Central memory CD4-positive, alpha-beta T cell (primary cell): ENCODE results near the gene PCLAF.
"Not testable (repeated sequence)": the region's sequence is repeated elsewhere in the genome, so short reads cannot be mapped to it uniquely, and the experiment has no call there.

Experiments used
- DNase-seq: peaks from one replicate; pipeline ENCODE4 v3.0.0; 2022
- total RNA-seq, 3 experiments: gene quantifications; one replicate each; lab custom pipeline; 2026; lab: John Stamatoyannopoulos, UW

PCLAF gene, protein sequence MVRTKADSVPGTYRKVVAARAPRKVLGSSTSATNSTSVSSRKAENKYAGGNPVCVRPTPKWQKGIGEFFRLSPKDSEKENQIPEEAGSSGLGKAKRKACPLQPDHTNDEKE
- 0.54 to 1.9 (median 1.7) reads per million in 3 experiments for total RNA-seq

DNA sequence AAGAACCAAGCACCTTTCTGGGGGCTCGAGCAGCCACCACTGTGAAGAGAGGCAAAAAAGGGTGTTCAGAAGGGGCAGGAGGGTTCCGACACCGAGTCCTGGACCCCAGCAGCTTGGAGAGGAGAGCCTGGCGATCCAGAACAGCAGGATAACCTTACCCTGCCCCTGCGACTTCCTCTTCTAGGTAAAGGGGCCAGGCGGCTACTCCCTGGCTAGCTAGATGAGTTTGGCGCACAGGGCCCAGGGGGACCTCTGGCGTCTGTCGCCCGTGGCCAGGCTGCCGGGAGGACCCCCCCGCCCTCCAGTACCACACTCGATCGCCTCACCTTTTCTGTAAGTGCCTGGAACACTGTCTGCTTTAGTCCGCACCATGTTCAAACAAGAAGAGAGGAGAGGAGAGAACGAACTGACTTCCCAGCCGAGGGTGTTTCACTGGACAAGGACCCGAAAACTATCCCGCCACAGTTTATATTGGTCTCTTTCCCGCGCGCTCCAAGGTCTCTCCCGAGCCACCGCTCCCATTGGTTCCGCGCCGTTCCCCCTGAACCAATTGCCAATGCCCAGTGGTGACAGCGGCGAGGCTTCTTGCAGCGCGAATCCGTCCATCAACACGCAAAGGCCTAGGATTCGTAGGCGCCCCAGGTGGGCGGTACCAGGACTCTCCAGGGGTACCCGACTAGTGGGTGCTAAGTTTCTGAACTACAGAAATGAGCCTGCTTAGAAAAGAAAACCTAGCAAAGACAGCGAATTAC, at the start of gene PCLAF:
TSS of gene PCLAF (minus strand) at position 442 of the 752 bp plus-strand sequence. CDS start at position 372, 70 bp downstream.
- DNase-seq = peak; percentile 86

DNA sequence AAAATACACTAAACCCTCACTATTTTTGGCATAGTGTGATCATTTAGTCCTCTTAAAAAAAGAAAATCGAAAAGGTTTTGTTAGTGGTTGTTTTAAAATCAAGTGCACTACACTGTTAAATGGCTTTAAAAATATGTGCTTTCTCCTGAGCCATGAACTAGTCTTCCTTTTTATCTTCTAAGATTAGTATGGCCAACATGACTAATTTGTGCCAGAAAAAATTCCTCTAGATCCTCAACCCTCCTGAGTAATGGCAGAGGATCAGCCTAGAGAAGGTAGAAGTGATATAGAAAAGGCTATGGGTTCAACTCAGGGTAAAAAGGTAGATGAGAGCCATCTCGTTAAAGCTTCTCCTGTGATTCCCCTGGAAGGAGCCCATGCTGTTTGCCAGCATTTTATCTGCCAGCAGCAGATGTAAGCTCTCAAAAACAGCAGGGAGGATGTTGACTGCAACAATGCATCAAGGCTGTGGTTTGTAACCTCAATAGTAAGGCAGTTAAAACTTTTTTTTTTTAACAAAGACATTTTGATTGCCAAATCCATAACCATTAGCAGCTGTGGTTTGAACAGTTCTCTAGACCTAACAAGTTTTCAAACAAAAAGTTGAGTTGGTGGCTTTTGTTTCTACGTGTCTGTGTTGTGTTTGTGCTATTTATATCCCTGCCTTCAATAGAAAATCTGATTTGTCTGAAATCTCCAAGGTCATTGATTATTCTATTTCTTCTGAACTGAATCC, 48.9 kb upstream of the PCLAF start:
- peak; percentile 78 for DNase-seq

DNA sequence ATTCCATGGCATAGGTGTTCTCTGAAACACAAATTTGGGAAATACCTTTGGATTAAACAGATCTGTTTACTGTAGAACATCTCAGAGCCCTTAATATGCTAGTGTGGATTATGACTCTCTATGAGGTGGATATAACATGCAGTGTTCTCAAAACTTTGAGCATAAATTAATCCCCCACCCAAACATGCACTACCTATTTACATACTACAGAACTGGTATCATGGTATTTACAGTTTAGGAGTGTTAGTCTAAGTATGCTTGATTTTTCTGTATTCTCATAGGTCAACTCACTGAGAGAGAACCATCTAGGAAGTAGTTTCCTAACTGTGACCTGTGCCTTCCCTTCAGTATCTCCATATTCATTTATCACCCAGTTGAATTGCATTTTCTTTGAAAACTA, 48.2 kb upstream of the PCLAF start:
- DNase-seq = no peak

DNA sequence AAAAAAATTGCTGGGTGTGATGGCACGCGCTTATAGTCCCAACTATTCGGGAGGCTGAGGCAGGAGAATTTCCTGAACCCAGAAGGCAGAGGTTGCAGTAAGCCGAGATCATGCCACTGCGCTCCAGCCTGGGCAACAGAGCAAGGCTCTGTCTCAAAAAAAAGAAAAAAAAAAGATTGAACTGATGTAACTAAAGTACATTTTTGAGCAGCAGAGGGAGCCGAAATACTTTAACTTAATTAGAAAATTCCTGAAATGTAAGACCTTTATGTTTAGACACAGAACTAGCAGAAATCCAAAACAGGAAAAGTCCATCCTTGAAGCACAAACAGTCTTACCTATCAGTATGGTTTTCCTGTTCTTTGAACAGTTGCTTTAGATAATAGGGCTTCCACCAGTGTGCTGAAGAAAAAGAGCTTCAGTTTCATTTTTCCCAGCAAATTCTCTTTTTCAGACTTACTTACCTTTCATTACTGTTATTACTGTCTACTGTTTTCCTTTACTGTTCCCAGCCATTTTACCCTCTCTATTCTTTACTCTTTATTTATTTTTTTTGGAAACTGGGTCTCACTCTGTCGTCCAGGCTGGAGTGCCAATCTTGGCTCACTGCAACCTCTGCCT, 45.7 kb upstream of the PCLAF start:
- no peak for DNase-seq

DNA sequence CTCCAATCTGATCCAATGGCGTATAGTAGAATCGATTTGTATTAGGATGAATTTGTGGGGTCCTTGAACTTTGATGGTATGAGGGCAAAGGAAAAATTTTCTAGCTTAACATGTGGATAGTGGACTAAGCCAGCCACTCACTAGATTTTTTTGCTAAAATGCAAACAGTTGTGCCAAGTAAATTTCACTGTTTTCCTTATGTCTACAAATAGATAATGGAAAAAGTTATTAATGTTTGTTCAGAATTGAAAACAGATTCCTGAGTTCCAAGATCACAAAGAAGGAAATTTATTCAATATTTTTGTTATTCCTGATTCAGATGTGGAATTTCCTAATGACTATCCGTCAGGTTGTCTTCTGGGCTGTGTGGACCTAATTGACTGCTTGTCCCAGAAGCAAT, 44.0 kb upstream of the PCLAF start:
- no peak for DNase-seq

DNA sequence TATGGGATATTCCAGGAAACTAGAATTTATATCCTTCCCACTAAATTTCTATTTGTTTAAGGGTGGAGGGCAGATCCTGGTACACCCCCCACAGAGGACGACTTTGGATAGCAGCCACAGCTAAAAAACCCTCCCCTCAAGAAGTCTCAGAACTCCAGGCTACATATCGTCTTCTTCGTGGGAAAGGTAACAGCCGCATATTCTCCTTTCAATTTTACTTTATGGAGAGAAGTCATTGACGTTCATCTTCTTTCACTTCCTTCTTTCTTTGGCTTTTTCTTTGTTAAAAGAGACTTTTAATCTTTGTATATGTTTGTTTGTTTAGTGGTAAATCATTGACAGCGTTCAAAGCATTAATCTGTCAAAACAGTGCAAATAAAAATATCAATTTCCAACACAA, 42.7 kb upstream of the PCLAF start:
- no peak for DNase-seq

DNA sequence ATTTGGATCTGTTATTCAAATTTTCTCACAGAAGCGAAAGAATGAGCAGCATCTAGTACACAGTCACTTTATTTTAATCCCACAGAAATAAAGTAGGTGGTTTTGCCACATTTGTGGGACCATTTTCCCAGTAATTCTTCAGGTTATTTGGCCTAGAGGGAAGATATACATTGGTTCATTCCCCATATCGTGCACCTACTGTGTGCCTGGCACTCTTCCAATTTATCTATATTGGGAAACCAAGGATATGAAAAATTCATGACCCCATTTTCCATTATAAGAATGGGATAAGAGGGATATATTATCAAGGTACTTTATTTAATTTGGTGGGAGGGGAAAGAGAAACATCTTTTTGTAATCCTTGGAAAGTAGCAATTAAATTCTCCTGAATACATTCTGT, 41.5 kb upstream of the PCLAF start:
- DNase-seq = no peak

DNA sequence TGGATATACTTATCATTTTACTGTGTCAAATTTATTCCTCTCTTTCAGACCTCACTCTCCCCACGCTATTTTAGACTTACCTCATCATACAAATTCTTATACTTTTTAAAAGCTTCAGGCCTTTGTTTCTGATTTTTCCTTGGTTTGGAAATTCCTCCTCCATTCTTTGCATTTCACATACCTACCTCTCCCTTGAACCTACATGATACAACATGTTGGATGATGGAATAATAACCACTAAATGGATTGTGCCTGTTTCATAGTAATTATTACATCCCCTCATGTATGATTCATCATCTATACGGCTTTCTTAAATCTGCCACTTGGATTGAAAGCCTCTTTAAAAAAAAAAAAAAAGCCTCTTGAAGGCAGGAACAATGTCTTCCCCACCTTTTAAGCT, 31.0 kb upstream of the PCLAF start:
- DNase-seq = no peak

DNA sequence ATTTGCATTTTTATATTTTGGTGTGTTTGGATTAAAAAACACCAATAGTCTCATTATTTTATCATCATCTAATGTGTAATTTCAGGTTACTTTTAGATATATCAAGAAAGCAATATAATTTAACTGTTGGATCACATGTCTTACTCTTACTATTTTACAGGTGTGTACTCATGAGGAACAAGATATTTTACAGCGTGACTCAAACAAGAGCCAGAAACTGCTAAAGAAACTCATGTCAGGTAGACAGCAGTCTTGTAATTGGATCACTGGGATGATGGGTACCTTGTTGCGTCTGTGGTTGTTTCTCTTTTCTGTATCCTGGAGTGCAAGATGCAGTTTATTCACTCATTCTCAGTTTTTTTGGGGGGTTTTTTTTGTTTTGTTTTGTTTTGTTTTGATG, 19.3 kb upstream of the PCLAF start:
- DNase-seq = no peak

DNA sequence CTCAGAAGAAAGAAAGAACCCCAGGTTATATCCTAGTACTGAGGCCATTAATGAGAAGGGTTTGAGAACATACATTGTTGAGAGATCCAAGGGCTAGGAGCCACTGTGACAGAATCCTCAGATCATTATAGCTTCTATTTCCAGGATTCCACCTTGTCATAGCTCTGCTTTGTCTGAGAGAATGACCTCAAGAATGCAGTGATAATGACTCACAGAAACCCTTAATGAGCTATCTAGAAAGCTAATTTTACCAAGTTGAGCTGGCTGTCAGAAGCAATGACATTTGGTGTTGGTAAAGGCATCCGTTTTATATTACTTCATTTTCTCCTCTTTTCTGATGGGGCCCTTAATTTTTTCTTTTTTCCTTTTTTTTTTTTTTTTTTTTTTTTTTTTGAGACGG, 17.3 kb upstream of the PCLAF start:
- DNase-seq = no peak

DNA sequence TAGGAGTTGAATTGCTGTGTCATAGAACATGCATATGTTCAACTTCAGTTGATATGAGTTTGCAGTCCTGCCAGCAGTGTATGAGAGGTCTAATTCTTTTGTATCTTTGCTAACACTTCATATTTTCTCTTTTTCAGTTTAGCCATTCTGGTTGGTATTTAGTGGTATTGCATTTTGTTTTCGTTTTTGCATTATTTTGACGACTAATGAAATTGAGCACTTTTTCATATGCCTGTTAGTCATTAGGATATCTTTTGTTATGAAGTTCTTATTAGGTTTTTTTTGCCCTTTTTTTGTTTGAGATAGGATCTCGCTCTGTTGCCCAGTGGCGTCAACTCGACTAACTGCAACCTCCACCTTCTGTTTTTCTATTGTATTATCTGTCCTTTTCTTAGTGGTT, 15.5 kb upstream of the PCLAF start:
- no peak for DNase-seq

DNA sequence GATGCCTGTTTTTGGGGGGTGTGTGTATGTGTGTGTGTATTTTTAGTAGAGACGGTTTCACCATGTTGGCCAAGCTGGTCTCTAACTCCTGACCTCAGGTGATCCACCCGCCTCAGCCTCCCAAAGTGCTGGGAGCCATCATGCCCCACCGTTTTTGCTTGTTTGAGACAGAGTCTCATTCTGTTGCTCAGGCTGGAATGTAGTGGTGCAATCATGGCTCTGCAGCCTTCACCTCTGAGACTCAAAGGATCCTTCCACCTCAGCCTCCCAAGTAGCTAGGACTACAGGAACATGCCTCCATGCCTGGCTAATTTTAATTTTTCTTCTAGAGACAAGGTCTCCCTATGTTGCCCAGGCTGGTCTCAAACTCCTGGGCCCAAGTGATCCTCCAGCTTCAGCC, 11.2 kb upstream of the PCLAF start:
- DNase-seq = not testable (repeated sequence)

DNA sequence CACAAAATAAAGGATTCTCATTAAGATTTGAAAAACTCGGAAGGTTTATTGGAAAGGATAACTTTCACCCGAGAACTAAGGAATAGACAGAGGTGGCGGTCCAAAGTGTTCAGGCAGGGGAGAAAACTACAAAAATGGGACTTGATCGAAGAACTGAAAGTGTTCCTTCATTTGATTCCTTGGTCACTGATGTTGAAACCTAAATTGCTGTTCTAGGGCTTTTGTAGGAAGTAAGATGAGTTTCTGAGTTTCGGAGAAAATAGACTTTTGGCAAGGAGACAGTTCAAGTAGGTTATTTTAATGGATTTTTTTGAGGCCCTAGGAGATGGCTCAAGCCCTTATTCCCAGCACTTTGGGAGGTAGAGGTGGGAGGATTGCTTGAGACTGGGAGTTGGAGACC, 7.8 kb upstream of the PCLAF start:
- no peak for DNase-seq

DNA sequence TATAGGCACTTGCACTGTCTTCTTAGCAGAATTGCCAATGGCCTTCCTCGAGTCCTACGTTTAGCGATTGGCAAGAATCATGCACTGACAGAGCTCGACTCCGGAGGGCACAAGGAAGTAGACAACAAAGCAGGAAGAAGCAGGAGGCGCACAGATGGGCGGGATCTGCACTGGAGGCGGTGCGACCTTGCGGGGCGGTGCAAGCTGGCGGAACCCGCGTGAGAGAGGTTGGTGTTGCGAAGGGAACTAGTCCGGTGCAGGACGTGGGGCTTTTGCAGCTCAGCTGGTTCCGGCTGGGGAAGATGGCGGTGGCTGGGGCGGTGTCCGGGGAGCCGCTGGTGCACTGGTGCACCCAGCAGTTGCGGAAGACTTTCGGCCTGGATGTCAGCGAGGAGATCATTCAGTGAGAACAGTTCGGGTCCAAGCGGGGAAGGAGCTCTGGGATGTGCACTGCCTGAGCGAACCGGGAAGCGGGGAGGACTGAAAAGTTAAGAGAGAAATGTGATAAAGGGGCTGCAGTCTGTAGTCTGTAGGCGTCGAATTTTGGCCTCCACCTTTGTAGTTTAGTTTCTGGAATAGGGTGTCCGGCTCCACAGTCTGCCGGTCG, 6.4 kb upstream of the PCLAF start, which contains the start of gene TRIP4:
TSS of gene TRIP4 (plus strand) at position 275 of the 607 bp plus-strand sequence. CDS start at position 303, 28 bp downstream.
- DNase-seq = peak; percentile 96

DNA sequence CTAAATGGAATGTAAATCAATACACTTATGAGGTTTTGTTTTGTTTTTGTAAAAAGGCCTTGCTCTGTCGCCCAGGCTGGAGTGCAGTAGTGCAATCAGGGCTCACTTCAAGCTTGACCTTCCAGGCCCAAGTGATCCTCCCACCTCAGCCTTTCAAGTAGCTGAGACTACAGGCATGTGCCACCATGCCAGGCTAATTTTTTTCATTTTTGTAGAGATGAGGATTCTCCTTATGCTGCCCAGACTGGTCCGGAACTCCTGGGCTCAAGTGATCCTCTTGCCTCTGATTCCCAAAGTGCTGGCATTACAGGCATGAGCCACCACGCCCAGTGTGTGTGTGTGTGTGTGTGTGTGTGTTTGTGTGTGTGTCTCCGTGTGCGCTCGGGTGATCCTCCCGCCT, 5.0 kb upstream of the PCLAF start:
- DNase-seq = no peak

DNA sequence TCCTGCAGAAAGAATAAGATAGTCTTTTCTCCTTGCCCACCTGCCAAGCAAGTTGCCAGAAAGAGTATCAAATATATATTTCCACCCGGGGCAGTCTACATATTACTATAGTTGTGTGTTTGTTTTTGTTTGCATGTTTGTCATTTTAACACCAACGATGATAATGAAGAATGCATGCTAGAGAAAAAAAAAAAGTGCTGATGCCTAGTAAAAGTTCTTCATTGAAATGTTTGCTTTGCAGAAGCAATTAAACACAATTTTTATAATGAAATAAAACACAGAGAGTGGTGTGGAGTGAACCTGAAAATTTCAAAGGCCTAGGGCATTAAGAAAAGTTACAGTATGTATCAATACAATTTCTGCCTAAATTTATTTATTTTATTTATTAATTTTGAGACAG, 2.5 kb upstream of the PCLAF start:
- no peak for DNase-seq

DNA sequence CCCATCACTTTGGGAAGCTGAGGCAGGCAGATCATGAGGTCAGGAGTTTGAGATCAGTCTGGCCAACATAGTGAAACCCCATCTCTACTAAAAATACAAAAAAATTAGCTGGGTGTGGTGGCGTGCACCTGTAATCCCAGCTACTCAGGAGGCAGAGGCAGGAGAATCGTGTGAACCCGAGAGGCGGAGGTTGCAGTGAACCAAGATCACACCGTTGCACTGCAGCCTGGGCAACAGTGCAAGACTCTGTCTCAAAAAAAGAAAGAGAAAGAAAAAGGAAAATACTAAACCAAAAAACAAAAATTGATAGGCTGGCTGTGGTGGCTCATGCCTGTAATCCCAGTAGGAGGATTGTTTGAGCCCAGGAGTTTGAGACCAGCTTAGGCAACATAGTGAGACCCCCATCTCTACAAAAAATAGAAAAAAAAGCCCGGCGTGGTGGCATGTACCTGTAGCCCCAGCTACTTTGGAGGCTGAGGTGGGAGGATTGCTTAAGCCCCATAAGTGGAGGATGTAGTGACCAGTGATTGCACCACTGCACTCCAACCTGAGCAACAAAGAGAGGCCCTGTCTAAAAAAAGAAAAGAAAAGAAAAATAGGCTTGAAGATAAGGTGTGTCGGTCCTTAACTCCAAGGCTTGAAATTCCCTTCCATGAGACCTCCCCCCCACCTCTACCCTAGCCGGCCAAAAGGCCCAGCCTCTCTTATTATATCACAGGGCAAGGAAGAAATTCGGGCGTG, 941 bp downstream of the PCLAF start:
- DNase-seq = not testable (repeated sequence)

DNA sequence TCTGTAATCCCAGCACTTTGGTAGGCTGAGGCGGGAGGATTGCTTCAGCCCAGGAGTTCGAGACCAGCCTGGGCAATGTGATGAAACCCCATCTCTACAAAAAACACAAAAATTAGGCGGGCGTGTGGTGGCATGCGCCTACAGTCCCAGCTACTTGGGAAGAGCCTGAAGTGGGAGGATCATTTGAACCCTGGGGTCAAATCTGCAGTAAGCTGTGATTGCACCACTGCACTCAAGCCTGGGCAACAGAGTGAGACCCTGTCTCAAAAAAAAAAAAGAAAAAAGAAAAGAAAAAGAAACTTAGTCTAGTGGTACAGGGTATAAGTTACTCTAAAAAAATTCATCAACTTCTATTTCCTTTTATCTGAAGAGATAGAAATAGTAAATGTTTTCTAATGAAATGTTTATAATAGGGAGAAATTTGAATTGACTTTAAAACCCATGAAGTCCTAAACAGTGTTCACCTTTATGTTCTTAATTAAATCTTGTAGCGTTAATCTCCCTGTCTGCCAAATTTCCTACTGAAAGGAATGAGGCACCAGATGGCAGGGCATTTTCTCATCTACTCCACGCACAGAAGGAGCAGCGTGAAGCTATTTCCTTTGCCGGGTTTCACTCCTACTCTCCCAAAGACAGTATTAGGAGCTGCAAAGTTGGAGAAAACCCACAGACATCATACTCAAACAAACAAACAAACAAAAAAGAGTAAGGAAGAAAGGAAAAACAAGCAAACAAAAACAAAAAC, 1.9 kb downstream of the PCLAF start:
- no peak for DNase-seq

DNA sequence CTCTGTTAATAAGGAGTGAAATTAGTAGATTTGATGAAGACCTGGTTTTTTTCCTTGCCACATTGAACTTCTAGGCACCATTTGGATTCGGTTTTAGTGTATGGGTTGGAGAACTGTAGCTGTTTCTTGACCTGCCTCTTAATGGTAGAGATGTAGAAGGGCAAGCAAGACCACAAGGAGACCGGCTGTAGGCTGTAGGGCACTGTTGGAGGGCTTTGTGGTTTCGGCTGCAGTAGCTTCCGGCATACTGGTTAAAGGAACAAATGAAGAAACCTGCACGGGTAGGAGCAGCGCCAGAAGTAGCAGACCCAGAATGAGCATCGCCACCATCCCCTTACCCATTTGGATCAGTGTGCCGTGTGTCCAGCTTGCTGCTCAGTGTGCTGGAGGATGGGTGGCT, 7.9 kb downstream of the PCLAF start:
- no peak for DNase-seq

DNA sequence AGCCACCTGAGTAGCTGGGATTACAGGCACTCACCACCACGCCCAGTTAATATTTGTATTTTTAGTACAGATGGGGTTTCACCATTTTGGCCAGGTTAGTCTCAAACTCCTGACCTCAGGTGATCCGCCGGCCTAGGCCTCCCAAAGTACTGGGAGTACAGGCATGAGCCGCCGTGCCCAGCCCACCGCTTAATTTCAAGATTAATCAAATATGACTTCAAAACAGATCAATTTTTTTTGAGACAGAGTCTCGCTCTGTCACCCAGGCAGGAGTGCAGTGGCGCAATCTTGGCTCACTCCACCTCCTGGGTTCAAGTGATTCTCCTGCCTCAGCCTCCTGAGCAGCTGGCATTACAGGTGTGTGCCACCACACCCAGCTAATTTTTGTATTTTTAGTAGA, 9.9 kb downstream of the PCLAF start:
- DNase-seq = not testable (repeated sequence)

DNA sequence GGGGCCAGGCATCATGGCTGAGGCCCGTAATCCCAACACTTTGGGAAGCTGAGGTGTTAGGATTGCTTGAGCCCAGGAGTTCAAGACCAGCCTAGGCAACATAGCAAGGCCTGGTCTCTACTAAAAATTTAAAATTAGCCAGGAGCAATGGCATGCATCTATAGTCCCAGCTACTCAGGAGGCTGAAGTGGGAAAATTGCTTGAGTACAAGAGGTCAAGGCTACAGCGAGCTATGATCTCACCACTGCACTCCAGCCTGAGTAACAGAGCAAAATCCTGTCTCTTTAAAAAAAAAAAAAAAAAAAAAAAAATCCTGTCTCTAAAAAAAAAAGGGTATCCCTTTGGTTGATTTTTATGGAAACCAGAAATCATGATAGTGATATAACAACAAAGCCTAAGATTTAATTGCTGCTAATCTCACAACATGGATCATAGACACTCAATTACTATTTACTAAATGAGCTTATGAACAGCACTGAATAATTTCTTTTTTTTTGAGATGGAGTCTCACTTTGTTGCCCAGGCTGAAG, 12.1 kb downstream of the PCLAF start:
- DNase-seq = no peak
